HL-60 (cell line): ENCODE measurements around the gene CRMP1.

ENCODE experiments used
- CTCF ChIP-seq: IDR thresholded peaks from one replicate; pipeline ENCODE4 v1.5.1; 2011; ENCODE audit warnings: low read length, control low read depth, inconsistent platforms; ENCODE audit not compliant: insufficient read depth
- GABPA ChIP-seq: IDR thresholded peaks from 2 replicates; pipeline ENCODE4 v1.6.1; 2012; ENCODE audit warnings: low read depth
- POLR2AphosphoS5 ChIP-seq: IDR thresholded peaks from 2 replicates; pipeline ENCODE4 v1.6.1; 2012; ENCODE audit warnings: low read depth
- REST ChIP-seq: IDR thresholded peaks from 2 replicates; pipeline ENCODE4 v1.6.1; 2012; ENCODE audit warnings: low read depth; ENCODE audit not compliant: insufficient replicate concordance
- SPI1 ChIP-seq: IDR thresholded peaks from 2 replicates; pipeline ENCODE4 v1.6.1; 2012; ENCODE audit warnings: low read depth, mild to moderate bottlenecking, borderline replicate concordance

GRCh38 chr4:5891563-5892322 lies 1.1 kb downstream of the CRMP1 start:
- TF ChIP-seq CTCF (no peak), REST (no peak), POLR2AphosphoS5 (no peak), SPI1 (no peak), GABPA (no peak)
